Right hindlimb (tissue), 1 donor: ENCODE results near the gene TMEM213.

ENCODE experiments used
- DNase-seq: peaks from one replicate; pipeline ENCODE4 v3.0.0-alpha.2; 2018

The TMEM213 gene

GRCh38 chr7:138878051-138878450 is 80.3 kb downstream of the TMEM213 start:
- DNase-seq: no peak

DNA sequence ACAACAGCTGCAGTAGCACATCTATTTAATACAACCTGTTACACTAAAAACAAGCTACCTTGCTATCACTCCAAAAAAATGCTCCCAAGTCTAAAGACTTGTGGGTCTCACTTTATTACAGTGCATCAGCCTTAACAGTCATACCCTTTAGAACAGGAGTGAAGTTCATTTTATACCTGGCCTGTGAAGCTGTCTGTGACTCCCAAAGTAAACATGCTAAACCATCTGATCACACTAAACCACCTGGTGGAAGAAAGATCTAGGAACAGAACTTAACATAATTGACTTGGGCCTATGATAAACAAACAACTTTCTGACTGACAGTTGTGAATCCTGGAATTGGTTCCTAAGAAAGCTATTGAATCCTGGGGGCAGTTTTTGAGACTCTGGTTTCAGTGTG is 81.1 kb downstream of the TMEM213 start:
- no peak for DNase-seq

GRCh38 chr7:138879356-138879755 is 81.6 kb downstream of the TMEM213 start:
- no peak for DNase-seq

DNA sequence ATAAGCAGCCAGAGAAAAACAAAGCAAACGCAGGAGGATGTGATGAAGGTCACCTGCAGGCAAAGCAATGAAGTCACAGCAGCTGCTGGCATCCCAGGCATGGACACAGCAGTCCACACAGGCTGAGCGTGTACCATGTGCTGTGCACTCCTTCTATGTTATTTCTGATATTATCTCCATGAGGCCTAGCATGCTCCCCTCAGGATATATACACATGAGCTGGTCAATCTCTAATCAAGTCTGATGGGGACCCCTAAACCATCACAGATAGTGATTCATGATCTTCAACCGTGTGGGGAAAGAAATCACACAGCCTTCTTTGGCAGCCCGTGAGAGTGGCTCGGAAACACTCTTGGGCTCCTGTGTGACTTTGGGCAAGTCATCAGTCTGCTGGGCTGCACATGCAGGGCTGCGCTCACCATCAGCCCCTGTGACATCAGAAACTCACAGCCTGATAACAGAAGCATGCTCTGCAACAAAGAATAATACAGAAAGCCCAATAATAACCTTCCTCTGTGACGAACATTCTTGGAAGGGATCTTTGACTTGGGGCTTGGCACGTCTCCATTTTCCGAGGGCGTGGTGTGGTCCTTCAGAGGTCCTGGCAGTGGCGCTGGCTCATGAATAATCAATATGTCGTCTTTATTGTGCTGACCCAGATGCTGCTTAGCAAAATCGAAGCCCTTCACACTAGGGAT is 83.2 kb downstream of the TMEM213 start:
- DNase-seq: no peak

DNA sequence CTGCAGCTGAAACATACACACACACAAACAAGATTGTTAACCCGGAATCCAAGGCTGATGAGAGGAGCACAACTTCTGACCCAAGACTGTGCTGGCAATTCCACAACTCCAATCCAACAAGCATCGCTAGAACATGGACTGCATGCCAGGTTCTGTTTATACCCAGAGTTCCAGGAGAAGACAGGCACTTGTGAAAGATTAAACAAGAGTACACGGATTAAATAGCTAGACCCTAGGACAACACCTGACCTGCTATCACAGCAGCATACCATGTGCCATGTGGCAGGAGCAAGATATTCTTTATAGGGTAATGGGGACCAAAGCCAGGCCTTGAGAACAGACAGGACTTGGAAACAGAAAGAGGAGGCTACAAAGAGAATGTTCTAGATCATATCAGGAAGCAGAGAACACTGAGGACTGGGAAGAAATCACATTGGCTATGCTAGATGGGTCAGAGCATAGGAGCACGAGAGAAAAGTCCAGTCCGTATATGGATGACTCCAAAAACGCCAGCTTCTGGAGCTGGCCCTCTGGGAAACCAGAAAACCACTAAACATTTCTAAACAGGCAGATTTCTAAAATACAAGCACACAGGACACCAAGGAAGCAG is 83.9 kb downstream of the TMEM213 start:
- no peak for DNase-seq

- no peak for DNase-seq
Observed at GRCh38 chr7:138882249-138882648, 84.5 kb downstream of the TMEM213 start.

DNA sequence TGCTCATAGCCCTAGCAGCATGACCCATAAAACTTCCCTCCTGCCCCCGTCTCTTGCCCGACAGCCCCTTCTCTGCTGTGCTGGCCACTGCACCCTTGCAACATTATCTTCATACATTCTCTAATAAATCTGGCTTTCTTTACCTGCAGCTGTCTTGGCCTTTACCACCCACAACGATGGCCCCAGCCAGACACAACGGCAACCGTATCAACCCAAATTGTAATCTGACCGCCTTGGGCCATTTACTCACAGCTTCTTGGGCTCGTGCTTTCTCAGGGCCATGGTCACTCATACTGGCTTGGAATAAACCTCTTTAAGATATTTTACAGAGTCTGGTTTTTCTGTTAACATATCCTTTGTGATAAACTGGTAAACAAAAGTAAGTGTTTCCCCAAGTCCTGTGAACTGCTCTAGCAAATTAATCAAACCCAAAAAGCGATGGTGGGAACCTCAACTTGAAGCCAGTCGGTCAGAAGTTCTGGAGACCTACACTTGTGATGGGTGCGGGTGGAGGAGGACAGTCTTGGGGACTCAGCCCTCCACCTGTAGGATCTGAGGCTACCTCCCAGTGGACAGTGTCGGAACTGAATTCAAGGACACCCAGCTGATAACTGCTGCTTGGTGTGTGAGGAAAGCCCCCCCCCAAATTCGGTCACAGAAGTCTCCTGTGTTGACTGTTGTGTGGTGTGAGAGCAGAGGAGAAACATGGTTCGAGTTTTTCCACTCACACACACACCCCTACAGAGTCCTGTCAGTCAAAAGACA is 87.8 kb downstream of the TMEM213 start:
- DNase-seq: no peak

- DNase-seq: no peak
Observed at GRCh38 chr7:138886501-138886917, 88.7 kb downstream of the TMEM213 start.

GRCh38 chr7:138887085-138887710 is 89.4 kb downstream of the TMEM213 start:
- DNase-seq: no peak
